ENCODE measurements around the gene P2RX6. TPM values are rescaled to one million over a fixed set of nuclear protein-coding genes. Genes with fewer than 3 reads are reported as not detected.

P2RX6 gene
- total RNA-seq, 1 experiment from 2014 or later: 0.46 TPM

GRCh38 chr22:20993304-20994127, 21.4 kb upstream of the P2RX6 start:
- H3K36me3 ChIP-seq (ENCODE audit: control insufficient read depth, insufficient read depth, low read length): no peaks in the 10 kb centered on the region
- H3K4me1 ChIP-seq (ENCODE audit: control insufficient read depth, insufficient read depth, low read length): no peaks in the 10 kb centered on the region
- H3K27ac ChIP-seq (ENCODE audit: low read length): no peak overlapping the region
- no TSS peak for BruUV-seq (replicated peaks)
- ATAC-seq (no peak), DNase-seq (ENCODE audit: low read depth, low spot score) (no peak)
- intact Hi-C loops (cut with micrococcal nuclease; ENCODE audit: unreplicated experiment): no loop called here
- no peaks in the 10 kb centered on the region for H3K27me3 ChIP-seq (ENCODE audit: control insufficient read depth, insufficient read depth, low read length)
- POLR2A ChIA-PET: no interaction called here
- TF ChIP-seq POLR2AphosphoS5 (IDR thresholded peaks at IDR 0.05; ENCODE audit: low read depth, low read length): no peak
- no peak for TF ChIP-seq REST (IDR thresholded peaks at IDR 0.05; ENCODE audit: insufficient read depth in 1 of 2, low read depth in 2 of 2, low read length in 1 of 2)
- TF ChIP-seq TCF7L2 (IDR thresholded peaks at IDR 0.05; ENCODE audit: low read depth, low read length): no peak
- no peak for TF ChIP-seq CTCF (IDR thresholded peaks at IDR 0.05)
- no peak for TF ChIP-seq SIN3A (IDR thresholded peaks at IDR 0.05; ENCODE audit: borderline replicate concordance, insufficient read depth, low read depth, low read length)
- in situ Hi-C loops (cut with HindIII; ENCODE audit: low pct_unique_long_range_greater_than_20kb, low sequenced_read_pairs): no loop called here
- H3K4me3 ChIP-seq (ENCODE audit: low read depth in 2 of 2, low read length in 2 of 2): no peak overlapping the region
- CTCF ChIA-PET: no interaction called here
- no peaks in the 10 kb centered on the region for H3K9me3 ChIP-seq (ENCODE audit: control insufficient read depth, insufficient read depth, low read depth, low read length)

- no peak overlapping the region for H3K4me3 ChIP-seq (ENCODE audit: low read depth in 2 of 2, low read length in 2 of 2)
- ChIA-PET POLR2A (no interaction called here), CTCF (no interaction called here)
- BruUV-seq (replicated peaks): no TSS peak
- no peak overlapping the region for H3K27ac ChIP-seq (ENCODE audit: low read length)
- no peaks in the 10 kb centered on the region for H3K36me3 ChIP-seq (ENCODE audit: control insufficient read depth, insufficient read depth, low read length)
- ATAC-seq: no peak
- intact Hi-C loops (cut with micrococcal nuclease; ENCODE audit: unreplicated experiment) (no loop called here), in situ Hi-C loops (cut with HindIII; ENCODE audit: low pct_unique_long_range_greater_than_20kb, low sequenced_read_pairs) (no loop called here)
- DNase-seq (ENCODE audit: low read depth, low spot score): no peak
- H3K27me3 ChIP-seq (ENCODE audit: control insufficient read depth, insufficient read depth, low read length): no peaks in the 10 kb centered on the region
- no peaks in the 10 kb centered on the region for H3K9me3 ChIP-seq (ENCODE audit: control insufficient read depth, insufficient read depth, low read depth, low read length)
- no peaks in the 10 kb centered on the region for H3K4me1 ChIP-seq (ENCODE audit: control insufficient read depth, insufficient read depth, low read length)
- TF ChIP-seq REST (IDR thresholded peaks at IDR 0.05; ENCODE audit: insufficient read depth in 1 of 2, low read depth in 2 of 2, low read length in 1 of 2) (no peak), TCF7L2 (IDR thresholded peaks at IDR 0.05; ENCODE audit: low read depth, low read length) (no peak), CTCF (IDR thresholded peaks at IDR 0.05) (no peak), SIN3A (IDR thresholded peaks at IDR 0.05; ENCODE audit: borderline replicate concordance, insufficient read depth, low read depth, low read length) (no peak), POLR2AphosphoS5 (IDR thresholded peaks at IDR 0.05; ENCODE audit: low read depth, low read length) (no peak)
Observed at GRCh38 chr22:20994128-20994901, 20.6 kb upstream of the P2RX6 start.

Measured in Panc1 (cell line).